ENCODE measurements around the gene DNAJC15. TPM values are rescaled to one million over a fixed set of nuclear protein-coding genes. Genes with fewer than 3 reads are reported as not detected.

The DNAJC15 gene
- total RNA-seq, 1 experiment from 2014 or later = 10.8 TPM

DNA sequence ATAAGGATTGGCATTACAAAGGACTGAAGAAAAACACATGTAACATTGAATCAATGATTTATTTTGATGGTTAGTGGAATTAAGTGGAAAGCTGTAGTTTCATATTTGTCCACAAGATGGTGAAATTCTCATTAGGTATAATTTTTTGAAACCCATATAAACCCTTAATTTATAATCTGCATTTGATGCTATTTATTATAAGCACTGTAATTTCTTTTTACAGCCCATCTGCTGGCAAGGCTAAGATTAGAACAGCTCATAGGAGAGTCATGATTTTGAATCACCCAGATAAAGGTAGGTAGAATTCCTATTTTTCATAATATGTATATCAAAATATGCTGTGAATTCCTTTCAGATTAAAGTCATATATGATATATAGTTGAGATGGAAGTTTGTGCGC lies 62.2 kb downstream of the DNAJC15 start:
- no peaks in the 10 kb centered on the region for H3K27me3 ChIP-seq (ENCODE audit: insufficient read depth, low read length)
- intact Hi-C loops (cut with micrococcal nuclease) = loop anchor here (2.0 to 5.0 kb wide), 2 partner anchors 719 to 787 kb away; no protein-coding TSS in a partner anchor
- TF ChIP-seq MAX (IDR thresholded peaks at IDR 0.05) (no peak), RAD21 (IDR thresholded peaks at IDR 0.05; ENCODE audit: low read depth) (peak; percentile 51), POLR2A (IDR thresholded peaks at IDR 0.05; ENCODE audit: borderline replicate concordance, extremely low read depth, insufficient read depth, insufficient read length) (no peak), SIN3A (IDR thresholded peaks at IDR 0.05; ENCODE audit: low read depth) (no peak), CTCF (IDR thresholded peaks at IDR 0.05 in 2 of 3, conservative IDR thresholded peaks at IDR 0.05 in 1 of 3; ENCODE audit: borderline replicate concordance in 1 of 3, insufficient read depth in 1 of 3, low read depth in 2 of 3, low read length in 2 of 3) (peak; percentile 17 to 69 (median 32); a peak in 4 of 6 replicates), JUND (IDR thresholded peaks at IDR 0.05) (no peak), ZFX (IDR thresholded peaks at IDR 0.05) (no peak), FOSL1 (IDR thresholded peaks at IDR 0.05; ENCODE audit: low read depth) (no peak), EZH2 (IDR thresholded peaks at IDR 0.05) (no peak)
- BruUV-seq (replicated peaks) = no TSS peak
- no peaks in the 10 kb centered on the region for H4K20me1 ChIP-seq (ENCODE audit: insufficient read depth)
- no peaks in the 10 kb centered on the region for H3K9me2 ChIP-seq (ENCODE audit: insufficient read depth)
- ATAC-seq (0 out of 2 replicates have a peak, but pooled peaks have one; percentile 34), DNase-seq (ENCODE audit: low read depth, low spot score) (peak; percentile 16)
- no peaks in the 10 kb centered on the region for H3K9me3 ChIP-seq (ENCODE audit: control insufficient read depth in 1 of 2, insufficient read depth in 1 of 2, low read depth in 1 of 2, low read length in 2 of 2)
- H3K4me1 ChIP-seq (ENCODE audit: control insufficient read depth in 1 of 2, insufficient read depth in 2 of 2, low read length in 2 of 2) = no peaks in the 10 kb centered on the region
- no peaks in the 10 kb centered on the region for H3K79me2 ChIP-seq (ENCODE audit: insufficient read depth, low read length)
- no peak overlapping the region for H2AFZ ChIP-seq (ENCODE audit: low read depth, low read length, poor library complexity, severe bottlenecking)
- CTCF ChIA-PET = interaction anchor here (1.0 to 2.8 kb wide), 6 partner anchors 9 to 719 kb away, joined by 3 to 24 read pairs (median 4); no protein-coding TSS in a partner anchor
- no peak overlapping the region for H3K9ac ChIP-seq (ENCODE audit: low read length)
- no peak overlapping the region for H3K4me3 ChIP-seq (replicated peaks in 1 of 2; ENCODE audit: low read depth in 1 of 2, low read length in 2 of 2)
- H3K36me3 ChIP-seq (ENCODE audit: control insufficient read depth in 1 of 2, insufficient read depth in 2 of 2, low read length in 2 of 2) = no peaks in the 10 kb centered on the region
- H3K27ac ChIP-seq (ENCODE audit: low read depth, low read length) = no peak overlapping the region
- POLR2A ChIA-PET = no interaction called here
- no peak overlapping the region for H3K4me2 ChIP-seq (ENCODE audit: low read length)
- RAD21 ChIA-PET (ENCODE audit: low non-redundant PET in 1 of 2, low total read pairs in 2 of 2, uncharacterized antibody in 2 of 2, unreplicated experiment in 2 of 2) = interaction anchor here in 1 of 2 experiments (1.4 kb wide), 1 partner anchor 719 kb away, joined by 5 read pairs; no protein-coding TSS in a partner anchor

All from HCT116 (cell line).